GM19467 (cell line): ENCODE measurements around the gene TRIM39.
"Not testable (repeated sequence)": the region's sequence is repeated elsewhere in the genome, so short reads cannot be mapped to it uniquely, and the experiment has no call there.

Experiments
- ATAC-seq: cut with Tn5 transposase; IDR thresholded peaks from one replicate; pipeline ENCODE4 v1.9.1; 2021; ENCODE audit warnings: mild to moderate bottlenecking, moderate library complexity; ENCODE audit not compliant: unreplicated experiment

The TRIM39 gene

DNA sequence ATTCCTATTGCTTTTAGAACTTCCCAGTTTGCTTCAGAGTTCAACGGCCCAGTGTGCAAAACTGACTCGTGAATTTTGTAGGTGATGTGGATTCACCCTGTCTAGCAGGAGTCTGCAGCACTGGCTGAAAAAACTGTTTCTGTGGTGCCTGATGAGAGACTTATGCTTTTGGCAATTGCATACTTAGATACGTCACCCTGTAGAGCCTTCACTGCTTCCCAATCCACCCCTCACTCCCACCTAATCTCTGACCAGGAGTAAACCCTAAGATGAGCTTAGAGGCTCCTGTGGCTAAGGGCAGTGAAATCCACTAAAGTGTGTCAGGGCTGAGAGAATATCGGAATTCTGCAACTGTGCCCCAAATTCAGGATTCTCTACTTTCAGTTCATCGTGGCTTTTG, 32.5 kb downstream of the TRIM39 start:
- ATAC-seq, result no peak

DNA sequence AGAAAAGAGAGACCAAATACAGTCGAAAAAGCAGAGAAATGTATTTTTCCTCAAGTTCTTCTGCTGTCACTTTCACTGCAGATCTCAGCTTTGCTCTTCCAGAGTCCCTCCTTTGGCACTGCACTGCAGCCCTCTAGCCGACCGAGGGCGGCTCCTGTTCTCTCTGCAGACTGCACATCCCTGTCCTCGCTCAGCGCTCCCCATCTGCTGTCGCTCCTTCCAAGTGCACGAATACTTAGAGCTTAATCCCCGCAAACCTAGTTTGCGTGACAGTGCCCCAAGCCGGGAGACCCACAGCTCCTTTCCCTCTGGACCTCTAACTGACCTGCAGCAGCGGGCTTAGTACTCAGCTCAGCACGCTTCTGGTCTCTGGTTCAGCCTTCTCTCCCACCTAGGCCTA, 33.4 kb downstream of the TRIM39 start:
- no peak for ATAC-seq

DNA sequence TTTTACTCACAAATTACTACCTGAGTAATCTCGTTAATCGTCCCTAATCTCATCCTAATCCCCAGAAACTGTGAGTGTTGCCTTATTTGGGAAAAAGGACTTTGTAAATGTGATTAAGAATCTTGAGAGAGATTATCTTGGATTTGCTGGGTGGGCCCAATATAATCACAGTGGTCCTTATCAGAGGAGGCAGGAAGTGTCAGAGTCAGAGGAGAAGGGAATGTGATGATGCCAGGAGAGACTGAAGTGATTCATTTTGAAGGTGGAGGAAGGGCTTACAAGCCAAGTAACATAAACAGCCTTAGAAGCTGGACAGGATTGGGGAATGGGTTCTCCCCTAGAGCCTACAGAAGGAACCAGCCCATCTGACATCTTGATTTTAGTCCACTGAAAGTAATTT, 34.9 kb downstream of the TRIM39 start:
- ATAC-seq, result no peak

DNA sequence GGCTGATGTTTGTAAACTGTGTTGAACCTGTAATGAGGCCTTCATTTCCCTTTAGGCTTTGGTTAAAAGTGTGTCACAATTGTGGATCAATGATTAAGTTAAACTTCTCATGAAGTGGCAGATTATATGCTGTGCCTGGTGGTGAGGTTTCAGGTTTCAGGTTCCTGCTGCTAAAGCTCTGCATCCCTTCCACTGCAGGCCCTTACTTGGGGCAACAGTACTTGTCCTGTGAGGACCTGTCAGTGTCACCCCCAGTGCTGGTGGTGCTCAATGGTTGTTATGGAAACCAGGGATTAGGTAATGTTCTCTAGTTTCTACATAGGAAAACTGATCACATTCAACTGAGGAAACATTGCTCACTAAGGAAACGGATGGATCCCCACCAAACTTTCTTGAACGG, 36.7 kb downstream of the TRIM39 start:
- no peak for ATAC-seq

DNA sequence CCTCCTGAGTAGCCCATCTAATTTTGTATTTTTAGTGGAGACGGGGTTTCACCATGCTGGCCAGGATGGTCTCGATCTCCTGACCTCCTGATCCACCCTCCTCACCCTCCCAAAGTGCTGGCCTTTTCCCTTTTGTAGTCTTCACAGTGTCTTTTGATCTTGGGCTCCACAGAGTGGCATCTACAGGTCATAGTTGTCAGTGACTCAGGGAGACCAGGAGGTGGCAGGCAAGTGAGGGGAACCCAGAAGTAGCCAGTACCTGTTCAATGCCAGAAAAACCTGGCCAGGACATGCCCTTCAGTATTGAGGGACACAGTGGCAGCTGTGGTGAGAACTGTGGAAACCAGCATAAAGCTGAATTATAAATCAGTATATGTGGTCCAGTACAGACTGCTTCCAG, 37.9 kb downstream of the TRIM39 start:
- ATAC-seq, result no peak

DNA sequence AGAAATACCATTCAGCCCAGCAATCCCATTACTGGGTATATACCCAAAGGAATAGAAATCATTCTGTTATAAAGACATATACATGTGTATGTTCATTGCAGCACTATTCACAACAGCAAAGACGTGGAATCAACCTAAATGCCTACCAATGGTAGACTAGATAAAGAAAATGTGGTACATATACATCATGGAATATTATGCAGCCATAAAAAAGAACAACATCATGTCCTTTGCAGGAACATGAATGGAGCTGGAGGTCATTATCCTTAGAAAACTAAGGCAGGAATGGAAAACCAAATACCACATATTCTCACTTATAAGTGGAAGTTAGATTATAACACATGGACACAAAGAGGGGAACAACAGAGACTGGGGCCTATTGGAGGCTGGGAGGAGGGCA, 42.6 kb downstream of the TRIM39 start:
- not testable (repeated sequence) for ATAC-seq

DNA sequence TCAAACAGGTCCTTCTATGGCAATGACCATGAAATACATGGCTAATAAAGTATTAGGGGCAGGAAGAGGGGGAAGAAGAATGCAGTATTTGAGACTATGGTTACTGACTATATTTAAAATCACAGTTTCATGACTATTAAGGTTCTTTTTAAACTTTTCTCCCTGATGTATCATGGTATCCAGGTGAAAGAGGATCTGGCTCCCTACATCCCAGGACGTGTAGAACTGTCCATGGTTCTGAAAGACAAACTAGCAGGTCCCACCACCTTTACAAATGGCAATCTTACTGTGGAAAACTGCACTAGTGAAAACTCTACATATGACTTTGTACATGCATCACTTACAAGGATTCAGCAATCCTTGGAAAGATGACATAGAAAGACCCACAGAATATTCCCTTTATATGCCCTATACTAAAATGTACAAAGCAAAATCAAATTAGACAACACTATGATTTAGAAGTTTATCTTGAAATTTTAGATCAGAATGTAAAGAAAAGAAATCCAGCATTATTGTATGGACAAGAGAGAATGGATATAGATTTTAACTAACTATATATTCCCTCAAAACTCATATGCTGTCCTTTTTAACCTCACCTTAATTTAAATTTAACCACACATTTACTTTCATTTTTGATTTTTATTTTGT, 51.7 kb downstream of the TRIM39 start:
- ATAC-seq, result no peak

DNA sequence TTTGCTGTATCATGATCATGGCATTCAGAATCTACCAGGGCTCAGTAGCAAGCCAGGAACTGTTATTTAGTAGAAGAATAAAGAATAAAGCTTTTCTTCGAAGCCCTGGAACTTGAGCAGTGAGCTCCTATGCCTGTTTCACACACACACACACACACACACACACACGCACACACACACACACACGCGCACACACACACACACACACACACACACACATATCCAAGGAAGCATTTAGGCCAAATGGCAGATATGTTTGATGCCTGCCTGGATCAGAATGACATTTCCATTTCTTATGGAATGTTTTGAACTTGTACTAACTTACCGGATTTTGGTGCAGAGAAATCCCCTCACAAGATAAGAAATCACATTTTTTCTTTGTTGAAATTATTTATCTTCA, 53.7 kb downstream of the TRIM39 start:
- ATAC-seq, result no peak

DNA sequence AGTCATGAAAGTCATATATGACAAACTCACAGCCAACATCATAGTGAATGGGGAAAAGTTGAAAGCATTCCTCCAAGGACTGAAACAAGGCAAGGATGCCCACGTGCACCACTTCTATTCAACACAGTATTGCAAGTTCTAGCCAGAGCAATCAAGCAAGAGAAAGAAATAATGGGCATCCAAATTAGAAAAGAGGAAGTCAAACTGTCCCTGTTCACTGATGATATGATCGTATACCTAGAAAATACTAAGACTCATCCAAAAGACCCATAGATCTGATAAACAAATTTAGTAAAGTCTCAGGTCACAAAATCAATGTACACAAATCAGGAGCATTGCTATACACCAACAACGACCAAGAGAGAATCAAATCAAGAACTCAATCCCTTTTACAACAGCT, 59.4 kb downstream of the TRIM39 start:
- no peak for ATAC-seq

DNA sequence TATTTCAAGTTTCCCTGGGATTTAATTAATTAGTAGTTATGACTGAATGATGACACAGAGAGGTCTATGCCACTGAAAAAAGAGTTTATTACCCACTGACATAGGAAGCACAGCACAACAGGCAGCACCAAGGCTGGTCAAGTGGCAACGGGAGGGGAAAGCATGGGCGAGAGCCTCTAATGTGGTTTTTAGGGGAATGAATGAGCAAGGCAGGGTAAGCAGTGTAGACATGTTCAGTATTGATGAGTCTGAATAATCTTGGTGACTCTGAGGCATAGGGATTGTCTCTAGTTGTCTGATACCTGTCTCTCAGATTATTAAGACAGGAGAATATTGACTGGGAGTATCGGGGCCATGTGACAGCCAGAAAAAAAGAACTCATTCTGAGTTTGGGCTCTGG, 64.5 kb downstream of the TRIM39 start:
- no peak for ATAC-seq
